K562 (cell line): Measurements from ENCODE around the gene TMEM138. TPM values are rescaled to one million over a fixed set of nuclear protein-coding genes. Genes with fewer than 3 reads are reported as not detected.

Experiments
- GMEB1 ChIP-seq: fragments of 250-450 bp; sonication (Bioruptor Pico); IDR thresholded peaks from 2 replicates; pipeline ENCODE4 v1.4.0; 2020; ENCODE audit warnings: mild to moderate bottlenecking
- MCM3 ChIP-seq: fragments of 450-650 bp; IDR thresholded peaks from 2 replicates; pipeline ENCODE4 v1.6.1; 2016
- MGA ChIP-seq: fragments of 450-650 bp; IDR thresholded peaks from 2 replicates; pipeline ENCODE4 v1.6.1; 2016; ENCODE audit warnings: mild to moderate bottlenecking, moderate library complexity
- MTA2 ChIP-seq: fragments of 450-650 bp; IDR thresholded peaks from 2 replicates; pipeline ENCODE4 v1.6.1; 2016; ENCODE audit warnings: low read depth
- NELFE ChIP-seq: IDR thresholded peaks from 2 replicates; pipeline ENCODE4 v1.6.1; 2011; ENCODE audit warnings: mild to moderate bottlenecking; ENCODE audit not compliant: insufficient read depth, insufficient read length
- TSC22D4 ChIP-seq: fragments of 450-650 bp; IDR thresholded peaks from 2 replicates; pipeline ENCODE4 v1.6.1; 2016; ENCODE audit warnings: missing genetic modification characterization, missing biosample characterization, control low read depth
- ZFP30 ChIP-seq: fragments of 250-450 bp; sonication (Bioruptor Pico); IDR thresholded peaks from 2 replicates; pipeline ENCODE4 v1.8.0; 2022; ENCODE audit warnings: moderate library complexity, mild to moderate bottlenecking, inconsistent platforms, borderline replicate concordance
- polyA plus RNA-seq, 8 experiments: library from polyadenylated mRNA; depleted of rRNA in 4 of 8; stranded (reverse) in 5 of 8; unstranded in 3 of 8; fragments of >200 nt; fragmentation: Nextera tagmentation in 2 of 8; fragmentation: Illumina TruSeq in 1 of 8; extraction: Ambion mirVana in 2 of 8; extraction: Trizol in 1 of 8; gene quantifications; 2 replicates each; pipeline versions ENCODE4 v1.2.1 to v1.2.3, GENCODE V29; 2011 to 2014; ENCODE audit warnings: inconsistent platforms in 1 of 8, missing spikeins in 1 of 8
- total RNA-seq, 7 experiments: library from RNA; depleted of rRNA in 6 of 7; stranded (reverse); fragments of >200 nt in 6 of 7; fragmentation: Illumina TruSeq in 2 of 7; extraction: Trizol in 2 of 7; gene quantifications; 2 replicates each; pipeline versions ENCODE4 v1.2.1 to v1.2.3, GENCODE V29; 2011 to 2021; ENCODE audit warnings: low replicate concordance in 1 of 7

TMEM138 gene
- total and polyA plus RNA-seq, 9 of the 15 experiments (the other 6 are each of a cell fraction or from before 2014, with no cell fraction given) = 23.2 to 168 (median 63.1) TPM

- TF ChIP-seq MGA = no peak
- no peak for TF ChIP-seq ZFP30 (CRISPR knock-in tag)
- no peak for TF ChIP-seq GMEB1 (CRISPR knock-in tag)
- TF ChIP-seq MTA2 = no peak
- TF ChIP-seq TSC22D4 (tag) = no peak
- no peak for TF ChIP-seq MCM3
- no peak for TF ChIP-seq NELFE
Measured at GRCh38 chr11:61329871-61330270, 32.3 kb upstream of the TMEM138 start (continued).
